Hepatocyte (in vitro differentiated cells): ENCODE data around the gene PIK3R5.

Experiments
- EZH2phosphoT487 ChIP-seq: fragments of 200-600 bp; sonication (generic); IDR thresholded peaks from one replicate; pipeline ENCODE4 v1.6.1; 2018; ENCODE audit warnings: antibody characterized with exemption, mild to moderate bottlenecking, low read depth, moderate library complexity; ENCODE audit not compliant: unreplicated experiment, severe bottlenecking
- TF ChIP-seq, protein P1 (sequence below): fragments of 200-600 bp; sonication (generic); IDR thresholded peaks from 2 replicates; pipeline ENCODE4 v1.5.1; 2016; ENCODE audit warnings: antibody characterized with exemption, mild to moderate bottlenecking; ENCODE audit not compliant: poor library complexity

DNA sequence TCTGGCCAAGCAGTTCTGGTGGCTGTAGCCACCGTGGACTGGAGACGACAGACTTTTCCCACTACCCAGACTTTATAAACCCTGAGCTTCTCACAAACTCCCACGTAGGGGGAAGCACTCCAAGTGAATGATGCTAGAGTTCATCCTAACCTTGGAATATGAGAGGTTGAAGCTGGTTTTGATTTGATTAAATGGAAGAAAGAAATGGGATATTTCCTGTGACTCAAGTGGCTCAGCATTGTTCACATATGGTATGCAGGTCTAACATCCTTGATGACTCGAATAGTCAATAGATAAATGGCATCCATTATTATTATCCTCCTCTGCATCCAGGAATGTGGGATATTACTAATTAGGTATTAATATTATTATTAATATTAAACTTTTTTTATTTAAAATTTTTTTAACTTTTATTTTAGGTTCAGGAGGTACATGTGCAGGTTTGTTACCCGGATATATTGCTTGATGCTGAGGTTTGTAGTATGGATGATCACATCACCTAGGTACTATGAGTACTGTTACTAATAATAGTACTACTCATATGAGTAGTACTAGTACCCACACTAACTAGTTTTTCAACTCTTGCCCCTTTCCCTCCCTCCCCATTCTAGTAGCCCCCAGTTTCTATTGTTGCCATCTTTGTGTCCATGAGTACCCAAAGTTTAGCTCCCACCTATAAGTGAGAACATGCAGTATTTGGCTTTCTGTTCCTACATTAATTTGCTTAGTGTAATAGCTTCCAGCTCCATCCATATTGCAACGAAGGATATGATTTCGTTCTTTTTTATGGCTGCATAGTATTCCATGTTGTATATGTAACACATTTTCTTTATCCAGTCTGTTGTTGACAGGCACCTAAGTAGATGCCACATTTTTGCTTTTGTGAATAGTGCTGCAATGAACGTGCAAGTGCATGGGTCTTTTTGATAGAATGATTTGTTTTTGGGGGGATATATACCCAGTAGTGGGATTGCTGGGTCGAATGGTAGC, 121.0 kb downstream of the PIK3R5 start:
- TF ChIP-seq, protein P1, sequence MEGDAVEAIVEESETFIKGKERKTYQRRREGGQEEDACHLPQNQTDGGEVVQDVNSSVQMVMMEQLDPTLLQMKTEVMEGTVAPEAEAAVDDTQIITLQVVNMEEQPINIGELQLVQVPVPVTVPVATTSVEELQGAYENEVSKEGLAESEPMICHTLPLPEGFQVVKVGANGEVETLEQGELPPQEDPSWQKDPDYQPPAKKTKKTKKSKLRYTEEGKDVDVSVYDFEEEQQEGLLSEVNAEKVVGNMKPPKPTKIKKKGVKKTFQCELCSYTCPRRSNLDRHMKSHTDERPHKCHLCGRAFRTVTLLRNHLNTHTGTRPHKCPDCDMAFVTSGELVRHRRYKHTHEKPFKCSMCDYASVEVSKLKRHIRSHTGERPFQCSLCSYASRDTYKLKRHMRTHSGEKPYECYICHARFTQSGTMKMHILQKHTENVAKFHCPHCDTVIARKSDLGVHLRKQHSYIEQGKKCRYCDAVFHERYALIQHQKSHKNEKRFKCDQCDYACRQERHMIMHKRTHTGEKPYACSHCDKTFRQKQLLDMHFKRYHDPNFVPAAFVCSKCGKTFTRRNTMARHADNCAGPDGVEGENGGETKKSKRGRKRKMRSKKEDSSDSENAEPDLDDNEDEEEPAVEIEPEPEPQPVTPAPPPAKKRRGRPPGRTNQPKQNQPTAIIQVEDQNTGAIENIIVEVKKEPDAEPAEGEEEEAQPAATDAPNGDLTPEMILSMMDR, result no peak
- no peak for TF ChIP-seq EZH2phosphoT487
